CD4-positive, alpha-beta memory T cell (primary cell): ENCODE measurements around the gene CDSN. TPM values are rescaled to one million over a fixed set of nuclear protein-coding genes. Genes with fewer than 3 reads are reported as not detected.

Source experiments
- CTCF ChIA-PET: fragments of 350-600 bp; sonication (Branson Sonifier 250); formaldehyde crosslinking; loops from one replicate; lab custom pipeline; 2021; ENCODE audit warnings: inconsistent platforms; ENCODE audit not compliant: partially characterized antibody; lab: Charles Lee
- POLR2A ChIA-PET: fragments of 350-600 bp; sonication (Branson Sonifier 250); formaldehyde crosslinking; loops from one replicate; lab custom pipeline; 2021; ENCODE audit not compliant: partially characterized antibody; lab: Charles Lee
- DNase-seq, 5 donors: peaks; one replicate each; pipeline versions ENCODE4 v3.0.0 to v3.0.0-alpha.2; 2020 to 2022; ENCODE audit warnings: mixed read lengths in 1 of 5
- H3K27ac ChIP-seq: one replicate; pipeline ENCODE4 v1.7.0; 2013; ENCODE audit warnings: low read depth, low read length
- H3K27me3 ChIP-seq: 2 replicates; pipeline ENCODE4 v1.7.0; 2013; ENCODE audit warnings: mild to moderate bottlenecking, low read length, moderate library complexity; ENCODE audit not compliant: insufficient read depth
- H3K36me3 ChIP-seq: 2 replicates; pipeline ENCODE4 v1.7.0; 2013; ENCODE audit warnings: mild to moderate bottlenecking, low read length, moderate library complexity; ENCODE audit not compliant: insufficient read depth
- H3K4me1 ChIP-seq: 2 replicates; pipeline ENCODE4 v1.7.0; 2013; ENCODE audit warnings: mild to moderate bottlenecking, low read length, moderate library complexity; ENCODE audit not compliant: insufficient read depth
- H3K4me3 ChIP-seq, 2 donors: one replicate each; pipeline ENCODE4 v1.7.0; 2013; ENCODE audit warnings: low read length in 2 of 2, mild to moderate bottlenecking in 1 of 2
- H3K9me3 ChIP-seq, 2 donors: one replicate each; pipeline ENCODE4 v1.7.0; 2013; ENCODE audit warnings: low read length in 2 of 2, control low read depth in 1 of 2; ENCODE audit not compliant: control insufficient read depth in 1 of 2
- H3K27ac Mint-ChIP-seq, 7 donors: one replicate each; pipeline ENCODE4 v1.8.0; 2020 to 2021; ENCODE audit warnings: mixed read lengths in 7 of 7, mild to moderate bottlenecking in 6 of 7, inconsistent platforms in 3 of 7, moderate library complexity in 3 of 7
- H3K27me3 Mint-ChIP-seq, 2 donors: one replicate each; pipeline ENCODE4 v1.8.0; 2020 to 2021; ENCODE audit warnings: mixed read lengths in 2 of 2
- H3K36me3 Mint-ChIP-seq, 2 donors: one replicate each; pipeline ENCODE4 v1.8.0; 2020 to 2021; ENCODE audit warnings: mixed read lengths in 2 of 2, inconsistent platforms in 1 of 2, mild to moderate bottlenecking in 1 of 2
- H3K4me1 Mint-ChIP-seq, 4 donors: one replicate each; pipeline ENCODE4 v1.8.0; 2020 to 2021; ENCODE audit warnings: mixed read lengths in 4 of 4, mild to moderate bottlenecking in 1 of 4
- H3K4me3 Mint-ChIP-seq, 8 donors: one replicate each; pipeline ENCODE4 v1.8.0; 2020 to 2021; ENCODE audit warnings: mixed read lengths in 8 of 8, mild to moderate bottlenecking in 7 of 8, moderate library complexity in 6 of 8, inconsistent platforms in 3 of 8
- H3K9me3 Mint-ChIP-seq, 8 donors: one replicate each; pipeline ENCODE4 v1.8.0; 2020 to 2021; ENCODE audit warnings: mixed read lengths in 8 of 8, mild to moderate bottlenecking in 5 of 8, inconsistent platforms in 3 of 8, moderate library complexity in 1 of 8
- intact Hi-C: fragments of 100-400 bp; cut with micrococcal nuclease; formaldehyde crosslinking; loops from one replicate; pipeline ENCODE4 v1.15.1; 2023
- polyA plus RNA-seq, 2 donors: library from polyadenylated mRNA; unstranded; fragments of 300-500 nt; fragmentation: Illumina TruSeq; gene quantifications; one replicate each; pipeline ENCODE4 v1.2.3, GENCODE V29; 2021
- total RNA-seq, 2 experiments: library from RNA; stranded (reverse); gene quantifications; one replicate each; pipeline ENCODE4 v1.2.3, GENCODE V29; 2021

CDSN gene
- total and polyA plus RNA-seq, 4 experiments from 2014 or later = not detected

DNA sequence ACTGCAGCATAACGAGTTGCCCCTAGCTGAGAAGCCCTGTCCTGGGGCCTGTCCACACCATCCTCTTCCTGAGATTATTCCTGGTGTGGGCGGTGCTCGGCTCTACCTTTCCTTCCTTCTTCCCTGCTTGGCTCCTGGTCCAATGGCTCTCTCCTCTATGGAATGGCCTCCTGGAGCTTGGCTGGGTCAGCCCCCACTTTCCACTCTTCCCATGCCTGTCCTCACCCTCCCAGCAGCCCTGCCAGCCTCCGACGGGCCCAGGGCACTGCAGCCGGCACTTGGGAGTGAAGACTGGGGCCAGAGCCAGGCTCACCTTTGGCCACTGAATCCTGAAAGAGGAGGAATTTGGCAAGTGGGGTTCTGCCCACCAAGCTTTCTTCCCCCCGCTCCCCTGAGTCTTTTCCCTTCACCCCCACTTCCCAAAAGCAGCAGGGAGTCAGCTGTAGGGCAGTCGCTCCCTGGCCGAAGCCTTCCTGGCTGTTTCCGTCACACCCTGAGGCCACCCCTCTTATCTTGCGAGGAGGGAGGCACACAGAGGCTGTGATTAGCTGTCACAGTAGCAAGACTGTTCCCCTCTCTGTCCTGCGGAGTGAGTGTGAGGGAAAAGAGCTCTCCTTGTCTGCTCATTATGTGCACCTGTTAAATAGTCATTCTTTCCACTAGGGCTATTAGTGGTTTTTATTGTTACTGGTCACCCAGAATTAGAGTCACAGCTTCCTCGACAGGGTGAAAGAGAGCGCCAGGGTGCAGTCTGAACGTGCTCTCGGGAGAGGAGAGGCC lies 6.3 kb upstream of the CDSN start:
- CTCF ChIA-PET = interaction anchor here (1.1 to 5.0 kb wide), 15 partner anchors 10 to 213 kb away, joined by 3 to 20 read pairs (median 4); partner anchors contain the start of genes PSORS1C1 and VARS2
- peak overlapping the region in 1 of 7 donors; percentile 22 for H3K27ac Mint-ChIP-seq

DNA sequence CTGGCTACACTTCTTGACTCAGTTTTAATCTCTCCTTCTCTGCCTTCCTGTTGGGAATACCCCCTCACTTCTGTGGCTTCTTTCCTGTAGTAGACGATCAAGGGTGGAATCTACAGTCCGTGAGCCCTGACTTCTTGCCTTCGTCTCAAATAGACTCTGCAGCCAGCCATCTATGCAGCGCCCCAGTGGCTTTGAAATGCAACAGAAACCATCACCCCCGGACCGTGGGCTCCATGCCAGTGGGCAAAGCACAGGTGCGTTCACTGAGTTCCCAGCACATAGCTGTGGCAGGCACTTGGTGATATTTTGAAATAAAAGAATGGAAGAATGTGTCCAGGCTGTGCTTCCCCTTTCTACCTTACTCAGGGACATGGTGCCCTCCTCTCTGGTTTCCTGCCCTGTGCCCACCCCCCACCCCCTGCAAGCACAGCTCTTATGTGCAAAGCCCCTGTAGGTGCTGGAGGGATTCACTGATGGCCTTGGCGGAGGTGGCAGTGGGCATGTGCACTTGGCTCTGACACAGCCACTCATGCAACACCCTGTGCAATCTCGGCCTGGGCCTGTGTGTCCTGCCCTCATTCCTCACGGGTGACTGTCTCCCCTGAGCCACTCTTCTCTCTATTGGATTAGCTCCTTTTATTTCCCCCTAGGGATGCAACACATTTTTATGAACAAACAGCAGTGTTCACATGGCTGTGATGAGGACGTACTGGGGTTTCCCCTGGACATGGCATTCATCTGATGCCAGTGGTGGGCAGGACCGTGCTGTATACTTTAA lies 5.5 kb upstream of the CDSN start:
- POLR2A ChIA-PET = no interaction called here
- CTCF ChIA-PET = interaction anchor here (1.1 to 5.0 kb wide), 8 partner anchors 8 to 210 kb away, joined by 3 to 20 read pairs (median 5); partner anchors contain the start of gene PSORS1C1

More for the DNA sequence above, 6.3 kb upstream of the CDSN start:
- no peak overlapping the region for H3K4me3 Mint-ChIP-seq
- Histone ChIP-seq H3K27me3 (no peaks in the 10 kb centered on the region), H3K4me3 (no peak overlapping the region), H3K27ac (no peak overlapping the region), H3K9me3 (no peaks in the 10 kb centered on the region), H3K4me1 (peaks cover 3% of the 10 kb centered on the region), H3K36me3 (no peaks in the 10 kb centered on the region)
- H3K4me1 Mint-ChIP-seq = peaks cover 2 to 8% (median 7%) of the 10 kb centered on the region in 4 donors
- H3K36me3 Mint-ChIP-seq = no peaks in the 10 kb centered on the region
- POLR2A ChIA-PET = no interaction called here
- H3K9me3 Mint-ChIP-seq = peaks cover 0 to 1% (median 0%) of the 10 kb centered on the region in 8 donors
- intact Hi-C loops = no loop called here
- DNase-seq = no peak
- peaks cover 3 to 6% of the 10 kb centered on the region in 2 donors for H3K27me3 Mint-ChIP-seq

DNA sequence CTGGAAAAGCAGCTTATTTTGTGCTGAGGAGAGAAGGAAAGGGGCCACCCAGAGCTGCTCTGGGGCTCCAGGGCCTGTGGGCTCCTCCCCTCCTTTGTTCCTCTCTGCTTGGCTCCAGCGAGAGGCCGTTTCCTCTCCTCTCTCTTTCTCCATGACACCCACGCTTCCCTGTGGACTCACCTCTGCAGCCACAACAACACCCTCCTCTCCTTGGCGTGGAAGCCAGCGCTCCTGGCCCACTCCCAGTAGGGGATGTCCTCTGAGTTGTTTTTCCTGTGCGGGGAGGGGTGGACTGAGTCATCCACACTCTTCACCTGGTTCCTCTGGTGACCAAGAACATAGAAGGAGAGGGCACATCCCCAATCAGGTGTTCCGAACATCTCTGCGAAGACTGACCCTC lies 4.9 kb upstream of the CDSN start:
- Mint-ChIP-seq H3K9me3 (peaks cover 0 to 1% (median 0%) of the 10 kb centered on the region in 8 donors), H3K27ac (no peak overlapping the region), H3K36me3 (no peaks in the 10 kb centered on the region), H3K4me3 (no peak overlapping the region), H3K27me3 (peaks cover 3 to 6% of the 10 kb centered on the region in 2 donors), H3K4me1 (peaks cover 2 to 8% (median 7%) of the 10 kb centered on the region in 4 donors)
- H3K27ac ChIP-seq = no peak overlapping the region
- peaks cover 3% of the 10 kb centered on the region for H3K4me1 ChIP-seq
- no peaks in the 10 kb centered on the region for H3K9me3 ChIP-seq
- no peak overlapping the region for H3K4me3 ChIP-seq
- POLR2A ChIA-PET = no interaction called here
- no peaks in the 10 kb centered on the region for H3K27me3 ChIP-seq
- H3K36me3 ChIP-seq = no peaks in the 10 kb centered on the region
- CTCF ChIA-PET = interaction anchor here (1.3 to 2.9 kb wide), 2 partner anchors 9 to 38 kb away, joined by 5 to 13 read pairs; no protein-coding TSS in a partner anchor
- intact Hi-C loops = no loop called here
- no peak for DNase-seq

More for the DNA sequence above, 5.5 kb upstream of the CDSN start:
- H3K4me1 Mint-ChIP-seq = peaks cover 2 to 8% (median 7%) of the 10 kb centered on the region in 4 donors
- Histone ChIP-seq H3K4me1 (peaks cover 3% of the 10 kb centered on the region), H3K27me3 (no peaks in the 10 kb centered on the region), H3K4me3 (no peak overlapping the region), H3K27ac (no peak overlapping the region), H3K36me3 (no peaks in the 10 kb centered on the region), H3K9me3 (no peaks in the 10 kb centered on the region)
- intact Hi-C loops = no loop called here
- no peak for DNase-seq
- H3K4me3 Mint-ChIP-seq = no peak overlapping the region
- H3K9me3 Mint-ChIP-seq = peaks cover 0 to 1% (median 0%) of the 10 kb centered on the region in 8 donors
- H3K27ac Mint-ChIP-seq = peak overlapping the region in 1 of 7 donors; percentile 64
- no peaks in the 10 kb centered on the region for H3K36me3 Mint-ChIP-seq
- H3K27me3 Mint-ChIP-seq = peaks cover 3 to 6% of the 10 kb centered on the region in 2 donors

DNA sequence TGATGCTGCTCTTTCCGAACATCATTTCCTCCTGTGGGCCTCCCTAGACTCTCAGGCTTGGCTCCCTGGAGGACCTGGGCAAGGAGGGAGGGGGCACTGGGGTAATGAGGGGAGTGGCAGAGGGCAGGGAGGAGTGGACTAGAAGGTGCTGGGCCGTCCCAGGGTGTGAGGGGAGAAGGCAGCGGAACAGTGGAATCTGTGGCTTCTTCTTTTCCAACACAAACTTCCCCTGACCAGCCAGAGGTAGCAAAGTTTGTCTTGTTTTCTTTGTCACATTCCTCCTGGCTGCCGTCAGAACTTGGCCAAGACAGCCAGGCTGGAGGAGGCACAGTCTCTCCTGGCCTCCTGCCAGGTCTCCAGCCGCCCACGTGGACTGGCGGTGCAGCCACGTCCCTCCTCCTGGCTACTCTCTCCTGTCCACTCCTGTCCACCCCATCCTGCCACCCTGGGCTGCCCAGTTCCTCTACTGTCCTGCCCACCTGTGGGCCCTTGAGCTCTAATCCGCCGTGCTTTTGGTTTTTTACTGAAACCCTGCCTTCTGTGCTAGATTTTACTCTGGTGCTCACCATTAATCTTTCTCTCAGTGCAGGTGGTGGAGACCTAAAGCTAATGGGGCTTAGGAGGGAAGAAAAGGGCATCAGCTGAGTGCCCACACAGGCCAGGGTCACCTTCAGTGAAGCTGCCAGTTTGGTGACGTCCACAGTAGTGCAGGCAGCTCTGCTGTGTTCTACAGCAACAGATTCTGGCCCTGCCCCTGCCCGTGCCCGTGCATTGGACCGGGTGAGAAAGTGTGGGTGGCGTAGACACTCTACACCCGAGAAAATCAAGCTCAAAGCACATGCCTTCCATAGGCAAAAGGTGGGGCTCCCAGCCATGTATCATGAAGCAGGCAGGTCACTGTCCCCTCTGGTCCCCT lies 2.8 kb upstream of the CDSN start:
- no peaks in the 10 kb centered on the region for H3K36me3 ChIP-seq
- Mint-ChIP-seq H3K4me1 (peaks cover 0 to 4% (median 4%) of the 10 kb centered on the region in 4 donors), H3K4me3 (no peak overlapping the region), H3K27ac (peak overlapping the region in 1 of 7 donors; percentile 35), H3K27me3 (peaks cover 2 to 4% of the 10 kb centered on the region in 2 donors), H3K9me3 (peaks cover 0 to 1% (median 0%) of the 10 kb centered on the region in 8 donors), H3K36me3 (no peaks in the 10 kb centered on the region)
- no peaks in the 10 kb centered on the region for H3K9me3 ChIP-seq
- H3K27ac ChIP-seq = no peak overlapping the region
- DNase-seq = no peak
- POLR2A ChIA-PET = interaction anchor here (1.0 kb wide), 1 partner anchor 69 kb away, joined by 4 read pairs; no protein-coding TSS in a partner anchor
- H3K4me1 ChIP-seq = no peaks in the 10 kb centered on the region
- no peaks in the 10 kb centered on the region for H3K27me3 ChIP-seq
- CTCF ChIA-PET = interaction anchor here (1.4 kb wide), 1 partner anchor 21 kb away, joined by 3 read pairs; no protein-coding TSS in a partner anchor
- intact Hi-C loops = no loop called here
- H3K4me3 ChIP-seq = no peak overlapping the region

DNA sequence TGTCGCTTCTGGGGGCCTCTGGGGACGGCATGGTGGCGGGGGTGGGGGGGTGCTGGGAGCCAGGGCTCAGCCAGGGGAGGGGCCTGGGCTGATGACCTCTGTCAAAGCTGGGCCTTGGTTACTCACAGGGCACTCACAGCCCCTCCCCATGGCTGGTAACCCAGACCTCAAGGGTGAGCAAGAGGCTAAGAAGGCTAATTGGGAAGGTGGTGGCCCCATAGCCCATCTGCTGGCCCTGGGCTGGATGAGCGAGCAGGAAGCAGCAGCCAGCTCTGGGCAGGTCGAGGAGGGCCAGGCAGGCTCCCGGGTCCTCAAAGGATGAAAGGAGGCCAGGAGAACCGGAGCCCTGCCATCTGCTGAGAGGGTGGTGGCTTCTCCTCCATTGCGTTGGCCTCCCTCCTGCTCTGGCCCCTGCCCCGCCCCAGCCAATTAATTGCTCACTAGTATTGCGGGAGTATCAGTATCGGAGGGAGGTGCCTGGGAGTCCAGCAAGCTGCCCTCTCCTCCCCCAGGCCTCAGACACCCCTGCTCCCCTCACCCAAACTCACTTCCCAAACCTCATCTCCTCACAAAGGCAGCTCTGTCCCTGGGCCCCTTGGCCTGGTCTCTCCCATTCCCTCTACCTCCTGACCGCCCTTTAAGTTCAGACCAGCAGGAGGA lies 1.0 kb upstream of the CDSN start:
- H3K27ac Mint-ChIP-seq = no peak overlapping the region
- CTCF ChIA-PET = interaction anchor here (1.0 to 1.4 kb wide), 3 partner anchors 19 to 34 kb away, joined by 3 read pairs; no protein-coding TSS in a partner anchor

DNA sequence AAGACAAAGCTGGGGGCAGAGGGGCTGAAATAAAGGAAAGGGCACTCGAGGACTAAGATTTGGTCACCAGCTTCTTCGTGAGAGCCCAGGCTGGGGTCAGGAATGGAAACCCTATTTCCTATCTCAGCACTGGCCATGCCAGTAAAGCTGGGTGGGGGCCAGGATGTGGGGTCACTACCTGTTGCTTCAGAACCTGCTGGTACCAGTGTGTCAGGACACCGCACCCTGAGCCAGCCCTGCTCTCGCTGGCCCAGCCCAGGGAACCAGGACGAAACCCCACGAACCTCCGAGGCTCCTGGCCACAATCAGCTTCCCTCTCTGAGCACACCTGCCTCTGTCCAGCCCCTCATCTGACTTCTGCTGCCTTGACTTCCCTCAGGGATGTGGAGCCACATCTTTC lies 2.1 kb downstream of the CDSN start:
- Histone ChIP-seq H3K27me3 (no peaks in the 10 kb centered on the region), H3K36me3 (no peaks in the 10 kb centered on the region), H3K4me3 (no peak overlapping the region), H3K27ac (no peak overlapping the region), H3K9me3 (no peaks in the 10 kb centered on the region), H3K4me1 (peaks cover 5% of the 10 kb centered on the region)
- Mint-ChIP-seq H3K9me3 (peaks cover 0 to 2% (median 0%) of the 10 kb centered on the region in 8 donors), H3K36me3 (no peaks in the 10 kb centered on the region), H3K4me1 (peaks cover 2 to 8% (median 5%) of the 10 kb centered on the region in 4 donors), H3K27me3 (peaks cover 0 to 1% of the 10 kb centered on the region in 2 donors), H3K4me3 (no peak overlapping the region), H3K27ac (peak overlapping the region in 2 of 7 donors; percentile 24 to 44)
- intact Hi-C loops = no loop called here
- DNase-seq = no peak
- ChIA-PET CTCF (interaction anchor here (0.7 to 7.5 kb wide), 5 partner anchors 12 to 85 kb away, joined by 3 to 62 read pairs (median 3); no protein-coding TSS in a partner anchor), POLR2A (no interaction called here)

More for the DNA sequence above, 1.0 kb upstream of the CDSN start:
- H3K36me3 ChIP-seq = no peaks in the 10 kb centered on the region
- DNase-seq = no peak
- POLR2A ChIA-PET = interaction anchor here (1.2 kb wide), 1 partner anchor 10 kb away, joined by 3 read pairs; no protein-coding TSS in a partner anchor
- Mint-ChIP-seq H3K4me3 (no peak overlapping the region), H3K9me3 (peaks cover 0 to 1% (median 0%) of the 10 kb centered on the region in 8 donors), H3K4me1 (peaks cover 0 to 1% (median 0%) of the 10 kb centered on the region in 4 donors), H3K27me3 (no peaks in the 10 kb centered on the region), H3K36me3 (no peaks in the 10 kb centered on the region)
- intact Hi-C loops = no loop called here
- no peak overlapping the region for H3K4me3 ChIP-seq
- H3K27ac ChIP-seq = no peak overlapping the region
- no peaks in the 10 kb centered on the region for H3K27me3 ChIP-seq
- H3K9me3 ChIP-seq = no peaks in the 10 kb centered on the region
- no peaks in the 10 kb centered on the region for H3K4me1 ChIP-seq
